ENCODE measurements around the gene IL36B. TPM values are rescaled to one million over a fixed set of nuclear protein-coding genes. Genes with fewer than 3 reads are reported as not detected.
"Not testable (repeated sequence)": the region's sequence is repeated elsewhere in the genome, so short reads cannot be mapped to it uniquely, and the experiment has no call there.

Gene IL36B
- total RNA-seq (2014; rRNA removed; shearing (Covaris generic)) = not detected in 2 replicates

DNA sequence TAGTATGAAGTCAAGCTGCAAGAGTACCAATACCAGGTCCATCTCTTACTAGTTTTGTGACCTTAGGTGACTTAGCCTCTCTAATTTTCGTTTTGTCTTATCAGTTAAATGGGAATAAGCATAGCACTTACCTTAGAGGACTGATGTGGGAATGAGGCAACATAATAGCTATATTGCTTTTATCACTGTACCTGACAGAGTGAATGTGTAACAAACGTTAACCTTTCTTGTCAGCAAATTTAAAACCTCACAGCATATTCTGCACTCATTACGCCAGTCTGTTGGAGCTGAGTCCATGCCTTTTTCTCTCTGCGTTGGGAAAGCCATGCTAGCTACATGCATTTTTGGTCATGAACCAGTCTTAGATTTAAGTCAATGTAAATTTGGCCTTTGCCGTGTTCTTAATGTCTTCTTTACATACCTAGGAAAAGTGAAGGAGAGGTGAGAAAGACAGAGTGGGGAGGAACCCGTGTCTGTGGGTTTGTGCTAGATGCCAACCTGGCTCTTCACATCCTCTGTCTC, at the start of gene IL36B:
IL36B (minus strand) TSS at position 472 of the 522 bp plus-strand sequence.
- no peak for DNase-seq (ENCODE audit: low read depth)

DNA sequence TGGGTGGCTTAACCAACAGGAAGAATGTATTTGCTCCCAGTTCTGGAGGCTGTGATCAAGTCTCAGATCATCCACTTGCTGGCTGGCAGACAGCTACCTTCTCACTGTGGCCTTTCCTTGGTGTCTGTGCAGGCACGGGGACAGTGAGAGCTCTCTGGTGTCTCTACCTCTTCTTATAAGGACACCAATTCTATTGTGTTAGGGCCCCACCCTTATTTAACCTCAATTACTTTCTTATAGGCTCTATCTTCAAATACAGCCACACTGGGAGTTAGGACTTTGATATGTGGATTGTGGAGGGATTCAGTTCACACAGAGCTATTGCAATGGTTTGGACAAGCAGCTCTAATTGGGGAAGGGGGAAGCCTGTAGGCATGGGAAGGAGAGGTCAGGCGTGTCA, 49.5 kb upstream of the IL36B start:
- no peak for DNase-seq (ENCODE audit: low read depth)

DNA sequence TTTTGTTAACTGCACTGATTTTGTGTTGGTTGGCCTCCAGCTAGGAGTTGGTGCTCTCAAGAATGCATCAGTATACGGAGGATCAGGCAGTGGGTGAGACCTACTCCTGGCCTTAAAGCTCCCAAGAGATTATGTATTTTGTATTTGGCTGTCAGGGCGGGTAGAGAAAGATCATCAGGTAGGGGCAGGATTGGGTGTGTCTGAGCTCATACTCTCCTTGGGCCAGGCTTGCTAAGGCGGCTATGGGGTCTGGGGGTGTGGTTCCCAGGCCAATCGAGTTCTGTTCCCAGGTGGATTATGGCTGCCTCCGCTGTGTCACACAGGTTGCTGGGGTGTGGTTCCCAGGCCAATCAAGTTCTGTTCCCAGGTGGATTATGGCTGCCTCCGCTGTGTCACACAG, 45.9 kb upstream of the IL36B start:
- no peak for DNase-seq (ENCODE audit: low read depth)

DNA sequence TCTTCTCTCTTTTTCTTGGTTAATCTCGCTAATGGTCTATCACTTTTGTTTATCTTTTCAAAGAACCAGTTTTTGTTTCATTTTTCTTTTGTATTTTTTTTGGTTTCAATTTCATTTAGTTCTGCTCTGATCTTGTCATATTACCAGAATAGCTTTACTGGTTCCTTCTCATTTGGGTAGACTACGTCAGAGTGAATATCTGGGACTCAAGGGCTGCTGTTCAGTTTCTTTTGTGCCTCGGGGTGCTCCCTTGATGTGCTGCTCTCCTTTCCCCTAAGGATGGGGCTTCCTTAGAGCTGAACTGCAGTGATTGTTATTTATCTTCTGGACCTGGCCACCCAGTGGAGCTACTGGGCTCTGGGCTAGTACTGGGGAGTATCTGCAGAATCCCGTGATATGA, 45.4 kb upstream of the IL36B start:
- no peak for DNase-seq (ENCODE audit: low read depth)

DNA sequence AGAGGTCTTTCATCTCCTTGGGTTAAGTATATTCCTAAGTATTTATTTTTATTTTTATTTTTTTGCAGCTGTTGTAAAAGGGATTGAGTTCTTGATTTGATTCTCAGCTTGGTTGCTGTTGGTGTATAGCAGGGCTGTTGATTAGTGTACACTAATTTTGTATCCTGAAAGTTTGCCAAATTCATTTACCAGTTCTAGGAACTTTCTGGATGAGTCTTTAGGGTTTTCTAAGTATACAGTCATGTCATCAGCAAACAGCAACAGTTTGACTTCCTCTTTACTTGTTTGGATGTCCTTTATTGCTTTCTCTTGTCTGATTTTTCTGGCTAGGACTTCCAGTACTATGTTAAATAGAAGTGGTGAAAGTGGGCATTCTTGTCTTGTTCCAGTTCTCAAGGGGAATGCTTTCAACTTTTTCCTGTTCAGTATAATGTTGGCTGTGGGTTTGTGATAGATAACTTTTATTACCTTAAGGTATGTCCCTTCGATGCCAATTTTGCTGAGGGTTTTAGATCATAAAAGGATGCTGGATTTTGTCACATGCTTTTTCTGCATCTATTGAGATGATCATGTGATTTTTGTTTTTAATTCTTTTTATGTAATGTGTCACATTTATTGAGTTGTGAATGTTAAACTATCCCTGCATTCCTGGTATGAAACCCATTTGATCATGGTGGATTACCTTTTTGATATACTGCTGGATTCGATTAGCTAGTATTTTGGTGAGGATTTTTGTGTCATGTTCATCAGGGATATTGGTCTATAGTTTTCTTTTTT, 44.4 kb upstream of the IL36B start:
- DNase-seq (ENCODE audit: low read depth) = not testable (repeated sequence)

DNA sequence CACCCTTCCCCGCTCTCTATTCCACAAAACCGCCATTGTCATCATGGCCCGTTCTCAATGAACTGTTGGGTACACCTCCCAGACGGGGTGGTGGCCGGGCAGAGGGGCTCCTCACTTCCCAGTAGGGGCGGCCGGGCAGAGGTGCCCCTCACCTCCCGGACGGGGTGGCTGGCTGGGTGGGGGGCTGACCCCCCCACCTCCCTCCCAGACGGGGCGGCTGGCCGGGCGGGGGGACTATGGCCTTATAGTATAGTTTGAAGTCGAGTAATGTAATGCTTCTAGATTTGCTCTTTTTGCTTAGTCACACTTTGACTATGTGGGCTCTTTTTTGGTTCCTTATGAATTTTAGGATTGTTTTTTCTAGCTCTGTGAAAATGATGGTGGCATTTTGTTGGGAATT, 43.6 kb upstream of the IL36B start:
- DNase-seq (ENCODE audit: low read depth) = not testable (repeated sequence)

DNA sequence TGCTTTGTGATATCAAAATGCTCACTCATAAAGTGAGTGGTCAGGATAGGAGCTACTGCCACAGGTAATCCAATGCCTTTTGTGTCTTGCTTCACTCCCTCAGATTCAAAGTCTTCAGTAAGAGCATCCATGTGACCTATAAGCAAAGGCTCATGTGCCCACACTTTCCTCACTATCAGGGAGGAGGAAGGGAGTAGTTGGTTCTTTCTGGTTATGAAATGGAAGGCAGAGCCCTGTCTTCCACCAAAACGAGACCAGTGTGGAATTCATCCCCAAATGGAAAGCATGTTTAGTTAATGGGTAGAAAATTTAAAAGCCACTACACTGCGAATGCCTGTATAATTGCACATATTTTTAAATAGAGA, 40.9 kb upstream of the IL36B start:
- DNase-seq (ENCODE audit: low read depth) = no peak

DNA sequence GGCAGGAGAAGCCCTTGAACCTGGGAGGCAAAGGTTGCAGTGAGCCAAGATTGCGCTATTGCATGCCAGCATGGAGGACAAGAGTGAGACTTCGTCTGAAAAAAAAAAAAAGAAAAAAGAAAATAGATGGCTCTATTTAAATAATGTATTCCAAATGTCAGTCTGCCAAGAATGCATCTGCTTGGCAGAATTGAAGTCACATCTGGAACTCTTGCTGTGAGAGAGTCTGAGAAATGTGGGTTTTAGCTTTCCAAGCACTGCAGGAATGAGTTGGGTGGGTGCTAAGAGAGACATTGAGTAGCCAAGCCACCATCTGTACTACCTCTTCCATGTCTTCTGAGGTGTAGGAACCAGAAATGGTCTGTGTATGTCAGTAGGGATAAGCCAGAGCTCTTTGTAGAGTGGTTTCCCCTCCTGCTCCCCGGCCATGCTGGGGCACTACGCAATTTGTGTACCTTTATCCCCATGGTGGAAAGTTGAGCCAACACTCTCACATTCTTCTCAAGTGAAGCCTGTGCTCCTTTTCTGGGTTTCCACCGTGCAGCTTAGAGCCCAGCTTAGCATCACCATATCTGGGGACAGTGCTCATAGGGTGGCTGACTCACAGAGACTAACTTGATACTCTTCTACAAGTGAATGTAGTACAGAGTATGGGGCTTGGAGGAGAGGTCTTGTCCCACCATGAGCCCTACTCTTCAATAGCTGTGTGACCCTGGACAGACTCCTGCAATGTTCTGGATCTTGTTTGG, 40.4 kb upstream of the IL36B start:
- no peak for DNase-seq (ENCODE audit: low read depth)

DNA sequence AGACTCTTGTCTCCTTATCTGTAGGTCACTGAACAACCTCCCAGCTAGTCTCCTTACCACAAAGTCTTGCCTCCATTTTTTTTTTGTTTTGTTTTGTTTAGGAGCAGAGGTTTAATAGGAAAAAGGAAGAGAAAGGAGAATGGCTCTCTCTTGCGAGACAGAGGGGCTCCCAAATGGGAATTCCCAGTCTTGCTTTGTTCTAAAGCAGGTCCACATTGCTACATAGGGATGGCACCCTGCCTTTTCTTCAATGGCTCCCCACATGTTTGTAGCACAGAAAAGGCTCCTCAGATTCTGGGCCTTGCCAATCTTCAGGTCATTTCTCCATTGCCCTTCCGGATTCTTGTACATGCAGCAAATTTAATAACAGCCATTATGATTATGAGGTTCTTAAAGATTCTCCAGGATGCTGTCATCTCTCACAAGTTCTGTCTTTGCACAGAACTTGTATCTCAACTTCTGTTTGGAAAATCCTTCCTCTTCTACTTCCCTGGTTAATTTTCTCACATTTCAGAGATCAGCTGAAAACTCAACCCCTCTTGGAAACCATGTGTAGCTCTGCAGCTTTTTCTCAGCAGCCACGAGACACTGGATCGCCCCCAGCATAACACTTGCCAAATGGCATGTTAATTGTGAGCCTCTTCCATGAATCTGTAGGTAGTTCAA, 38.7 kb upstream of the IL36B start:
- no peak for DNase-seq (ENCODE audit: low read depth)

DNA sequence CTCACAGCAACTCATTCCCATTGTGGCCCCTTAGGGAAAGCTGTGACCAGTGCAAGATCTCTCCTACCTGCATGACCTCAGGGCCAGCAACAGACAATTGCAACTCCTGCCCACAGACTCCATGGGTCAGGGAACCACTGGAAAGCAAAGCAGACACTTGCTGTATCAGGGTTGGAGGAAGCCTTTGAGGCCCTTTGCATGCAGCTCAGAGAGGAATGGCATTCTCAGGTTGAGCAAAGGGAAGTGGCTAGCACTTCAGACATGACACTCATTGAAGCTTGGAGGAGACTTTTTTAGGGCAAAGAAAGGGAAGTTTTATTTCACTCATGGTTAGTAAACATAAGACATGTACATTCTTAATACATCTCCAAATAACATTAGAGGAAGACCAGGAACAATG, 37.2 kb upstream of the IL36B start:
- DNase-seq (ENCODE audit: low read depth) = no peak

DNA sequence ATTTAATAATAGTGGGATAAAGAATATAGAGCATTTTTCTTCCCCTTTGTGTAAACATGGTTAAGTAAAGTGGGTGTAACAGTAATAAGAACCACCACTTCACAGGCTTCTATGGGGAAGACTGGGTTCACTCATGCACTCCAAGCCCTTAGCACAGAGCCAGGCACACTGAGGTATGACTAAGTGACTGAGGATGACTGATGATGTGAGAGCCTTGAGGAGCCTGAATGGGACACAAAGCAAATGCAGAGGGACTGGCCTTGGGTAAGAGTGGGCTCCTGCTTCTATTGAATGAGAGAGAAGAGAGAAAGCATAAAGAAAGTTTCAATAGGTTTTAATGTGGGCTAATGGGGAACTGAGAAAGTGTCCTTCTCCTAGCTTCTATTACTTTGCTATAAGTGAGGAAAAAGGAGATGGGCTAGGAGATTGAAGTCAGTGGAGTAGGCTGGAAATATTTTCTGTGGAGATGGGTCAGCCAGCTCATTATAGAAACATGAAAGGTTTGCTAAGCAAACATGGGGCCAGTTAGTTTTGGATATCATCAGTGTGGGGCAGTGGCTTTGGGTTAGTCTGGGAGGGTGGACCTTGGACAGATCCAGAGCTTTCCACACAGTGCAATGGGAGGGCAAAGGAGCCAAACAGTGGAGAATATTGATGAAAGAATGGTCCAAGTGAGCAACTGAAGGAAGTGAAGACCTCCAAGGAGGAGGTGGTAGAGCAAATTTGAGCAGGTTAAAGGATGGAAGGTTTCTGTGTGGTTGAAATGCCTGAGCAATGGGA, 35.7 kb upstream of the IL36B start:
- no peak for DNase-seq (ENCODE audit: low read depth)

DNA sequence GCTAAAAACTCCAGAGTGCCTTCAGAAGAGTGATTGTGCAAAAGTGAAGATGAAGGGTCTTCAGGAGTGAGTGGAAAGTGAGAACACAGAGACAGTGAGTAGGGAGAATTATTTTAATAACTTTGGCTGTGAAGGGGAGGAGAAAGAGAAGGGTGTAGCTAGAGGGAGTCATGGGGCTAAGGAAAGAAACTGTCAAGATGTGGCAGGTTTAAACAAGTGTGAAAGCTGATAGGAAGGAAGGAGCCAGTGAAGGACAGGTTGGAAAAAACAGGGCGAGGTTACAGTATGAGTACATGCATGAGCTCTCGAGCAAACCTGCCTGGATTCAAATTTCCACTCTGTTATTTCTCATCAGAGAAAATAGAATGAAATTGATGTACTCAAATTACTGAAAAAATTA, 32.9 kb upstream of the IL36B start:
- no peak for DNase-seq (ENCODE audit: low read depth)

DNA sequence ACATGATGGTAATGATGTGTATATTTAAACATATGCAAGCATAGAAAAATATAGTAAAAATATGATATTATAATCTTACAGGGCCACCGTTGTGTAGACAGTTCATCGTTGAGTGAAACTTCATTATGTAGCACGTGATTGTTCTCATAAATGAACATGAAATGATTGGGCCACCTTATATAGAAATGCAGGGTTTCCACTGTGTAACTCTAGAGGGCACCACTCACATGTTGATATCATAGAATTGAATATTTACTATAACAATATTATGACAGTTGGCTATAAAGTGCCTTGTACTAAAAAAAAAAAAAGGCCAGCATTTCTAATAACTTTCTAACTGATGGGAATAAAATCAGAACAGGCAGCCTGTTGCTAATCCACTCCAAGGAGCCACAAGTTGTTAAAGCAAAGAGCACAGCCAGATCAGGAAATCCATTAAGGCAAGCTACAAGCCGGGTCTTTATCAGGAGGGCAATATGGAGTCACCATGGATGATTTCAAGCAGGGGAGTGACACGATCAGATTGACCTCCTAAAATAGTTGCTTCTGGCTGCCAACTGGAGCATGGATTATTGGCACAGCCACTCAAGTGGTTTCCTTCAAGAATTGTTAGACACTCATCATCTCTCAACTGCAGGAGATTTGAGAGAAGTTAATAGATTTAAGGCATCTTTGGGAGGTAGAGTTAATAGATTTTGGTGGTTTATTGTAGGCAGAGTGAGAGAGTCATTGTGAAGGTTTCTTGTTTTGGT, 31.8 kb upstream of the IL36B start:
- DNase-seq (ENCODE audit: low read depth) = no peak

DNA sequence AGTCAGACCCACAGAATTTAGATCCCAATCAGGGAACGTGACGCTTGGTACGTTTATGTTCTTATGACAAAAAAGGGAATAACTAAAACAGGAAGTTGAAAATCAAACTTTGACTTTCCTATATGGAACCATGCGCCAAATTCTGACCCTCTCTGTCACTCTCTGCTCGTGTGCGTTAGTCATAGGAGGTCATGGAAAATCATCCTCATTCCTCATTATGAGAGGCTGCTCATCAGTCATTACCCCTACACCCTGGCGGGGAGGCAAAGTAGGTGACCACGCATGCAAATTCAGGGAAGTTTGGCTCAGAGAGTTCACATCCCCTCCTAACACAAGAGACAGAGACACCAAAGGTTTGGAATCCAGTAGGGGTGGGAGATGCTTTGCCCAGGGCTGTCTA, 30.6 kb upstream of the IL36B start:
- DNase-seq (ENCODE audit: low read depth) = no peak

DNA sequence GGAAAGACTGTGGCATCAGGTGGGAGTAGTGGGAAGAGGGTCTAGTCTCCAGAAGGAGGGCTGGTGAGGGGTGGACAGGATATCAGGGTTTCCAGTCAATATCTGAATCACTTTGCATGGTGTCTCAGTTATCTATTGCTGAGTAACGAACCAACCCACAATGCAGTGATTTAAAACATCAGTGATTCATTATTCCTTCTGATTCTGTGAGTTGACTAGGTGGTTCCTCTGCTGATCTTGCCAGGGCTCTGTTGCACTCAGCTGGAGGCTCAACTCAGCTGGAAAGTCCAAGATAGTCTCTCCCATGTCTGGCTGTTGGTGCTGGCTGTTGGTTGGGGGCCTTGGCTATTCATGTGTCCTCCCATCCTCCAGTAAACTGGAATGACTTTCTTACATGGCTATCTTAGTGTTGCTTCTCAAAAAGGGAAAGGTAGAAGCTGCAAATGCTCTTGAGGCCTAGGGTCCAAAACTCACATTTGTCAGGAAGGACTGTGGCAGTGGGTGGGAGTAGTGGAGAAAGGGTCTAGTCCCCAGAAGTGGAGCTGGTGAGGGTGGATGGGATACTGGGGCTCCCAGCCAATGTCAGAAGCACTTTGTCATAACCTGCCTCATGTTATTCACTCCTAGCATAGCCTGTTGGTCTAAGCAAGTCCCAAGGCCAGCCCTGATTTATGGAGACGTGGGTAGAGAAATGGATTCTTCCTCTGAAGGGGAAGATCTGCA, 29.0 kb upstream of the IL36B start:
- no peak for DNase-seq (ENCODE audit: low read depth)

DNA sequence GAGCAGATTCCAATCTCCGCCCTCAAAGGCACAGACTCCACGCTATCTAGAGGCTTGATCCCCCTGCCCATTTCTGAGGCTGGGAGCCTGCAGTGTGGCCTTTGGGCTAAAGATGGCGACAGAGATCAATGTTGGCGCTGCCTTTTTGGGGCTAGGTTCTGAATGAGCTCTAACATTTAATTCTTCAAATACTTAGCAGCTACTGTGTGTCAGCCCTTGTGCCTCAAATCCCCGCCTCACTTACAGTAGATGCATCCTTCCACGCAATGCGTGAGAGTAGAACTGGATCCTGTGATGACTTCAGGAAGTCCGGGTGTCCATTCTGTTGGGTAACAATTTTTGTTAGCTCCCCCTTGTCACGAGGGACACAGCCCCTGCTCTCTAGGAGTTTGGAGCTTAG, 27.5 kb upstream of the IL36B start:
- DNase-seq (ENCODE audit: low read depth) = peak; percentile 48

DNA sequence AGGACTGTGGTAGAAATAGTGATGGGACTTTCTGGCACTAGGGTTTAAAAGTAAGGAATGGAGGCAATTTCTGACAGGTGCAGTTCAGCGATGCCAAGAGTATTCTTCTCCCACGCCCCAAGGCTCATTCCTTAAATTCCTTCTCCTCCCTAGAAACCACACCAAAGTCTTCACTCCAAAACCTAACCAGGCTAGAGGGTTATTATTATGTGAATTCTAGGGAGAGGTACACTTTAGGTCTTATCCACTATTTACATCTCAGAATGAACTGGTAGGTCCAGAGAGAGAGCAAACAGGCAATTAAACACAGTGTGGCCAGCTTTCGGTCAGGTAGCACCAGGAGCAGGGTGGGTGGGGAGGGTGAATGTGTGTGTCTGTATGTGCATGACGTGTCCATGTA, 26.5 kb upstream of the IL36B start:
- DNase-seq (ENCODE audit: low read depth) = peak; percentile 39

DNA sequence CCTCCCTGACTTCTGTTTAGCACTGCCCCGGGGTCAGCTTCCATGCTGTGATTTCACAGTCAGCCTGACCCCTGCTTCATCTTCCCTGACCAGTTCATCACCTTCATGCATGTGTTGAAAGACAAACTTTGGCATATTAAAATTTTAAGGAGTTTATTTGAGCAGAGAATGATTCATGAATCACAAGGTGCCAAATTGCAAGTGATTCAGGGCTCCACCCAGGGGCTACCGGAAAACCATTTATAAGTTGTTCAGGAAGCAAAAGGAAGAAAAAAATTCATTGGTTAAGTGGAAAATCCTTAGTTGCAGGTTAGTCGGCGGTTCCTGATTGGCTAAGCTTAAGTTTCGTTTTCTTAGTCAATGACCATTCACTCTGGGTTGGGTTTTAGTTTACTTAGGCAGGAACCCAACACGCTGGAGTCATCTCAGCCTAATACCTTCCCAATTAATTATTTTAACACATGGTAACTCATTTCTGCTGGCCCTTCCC, 25.7 kb upstream of the IL36B start:
- peak; percentile 84 for DNase-seq (ENCODE audit: low read depth)

DNA sequence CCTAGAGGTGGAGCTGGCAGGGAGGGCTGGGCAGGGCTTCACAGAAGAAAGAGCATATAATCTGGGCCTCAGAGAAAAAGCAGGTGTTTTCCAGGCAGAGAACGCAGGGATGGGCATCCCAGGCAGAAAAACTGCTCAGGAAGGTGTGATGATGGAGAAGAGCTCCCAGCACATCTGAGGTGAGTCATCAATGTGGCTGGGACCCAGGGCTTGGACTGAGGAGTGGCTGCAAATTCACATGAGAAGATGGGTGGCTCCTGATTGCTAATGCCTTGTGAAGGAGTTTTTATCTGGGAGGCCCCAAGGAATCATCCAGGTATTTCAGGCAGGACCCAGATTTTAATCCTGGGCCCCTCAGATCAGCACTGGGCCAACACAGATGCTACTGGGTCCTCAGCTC, 25.3 kb upstream of the IL36B start:
- DNase-seq (ENCODE audit: low read depth) = peak; percentile 80
